Measurements from ENCODE around the gene SLC25A11. TPM values are rescaled to one million over a fixed set of nuclear protein-coding genes. Genes with fewer than 3 reads are reported as not detected.
"Not testable (repeated sequence)": the region's sequence is repeated elsewhere in the genome, so short reads cannot be mapped to it uniquely, and the experiment has no call there.

Gene SLC25A11
- total RNA-seq, 1 donor from 2014 or later = 28.9 TPM

- DNase-seq (ENCODE audit: low spot score) = peak; percentile 74
Measured at GRCh38 chr17:4945176-4945943, 5.5 kb upstream of the SLC25A11 start.

GRCh38 chr17:4944554-4945175 lies 4.8 kb upstream of the SLC25A11 start:
- no peak for DNase-seq (ENCODE audit: low spot score)

- DNase-seq (ENCODE audit: low spot score) = no peak
Measured at GRCh38 chr17:4944163-4944553, 4.3 kb upstream of the SLC25A11 start.

- DNase-seq (ENCODE audit: low spot score) = no peak
Measured at GRCh38 chr17:4942760-4943508, 3.1 kb upstream of the SLC25A11 start.

GRCh38 chr17:4941319-4941610 lies 1.4 kb upstream of the SLC25A11 start:
- DNase-seq (ENCODE audit: low spot score) = no peak

DNA sequence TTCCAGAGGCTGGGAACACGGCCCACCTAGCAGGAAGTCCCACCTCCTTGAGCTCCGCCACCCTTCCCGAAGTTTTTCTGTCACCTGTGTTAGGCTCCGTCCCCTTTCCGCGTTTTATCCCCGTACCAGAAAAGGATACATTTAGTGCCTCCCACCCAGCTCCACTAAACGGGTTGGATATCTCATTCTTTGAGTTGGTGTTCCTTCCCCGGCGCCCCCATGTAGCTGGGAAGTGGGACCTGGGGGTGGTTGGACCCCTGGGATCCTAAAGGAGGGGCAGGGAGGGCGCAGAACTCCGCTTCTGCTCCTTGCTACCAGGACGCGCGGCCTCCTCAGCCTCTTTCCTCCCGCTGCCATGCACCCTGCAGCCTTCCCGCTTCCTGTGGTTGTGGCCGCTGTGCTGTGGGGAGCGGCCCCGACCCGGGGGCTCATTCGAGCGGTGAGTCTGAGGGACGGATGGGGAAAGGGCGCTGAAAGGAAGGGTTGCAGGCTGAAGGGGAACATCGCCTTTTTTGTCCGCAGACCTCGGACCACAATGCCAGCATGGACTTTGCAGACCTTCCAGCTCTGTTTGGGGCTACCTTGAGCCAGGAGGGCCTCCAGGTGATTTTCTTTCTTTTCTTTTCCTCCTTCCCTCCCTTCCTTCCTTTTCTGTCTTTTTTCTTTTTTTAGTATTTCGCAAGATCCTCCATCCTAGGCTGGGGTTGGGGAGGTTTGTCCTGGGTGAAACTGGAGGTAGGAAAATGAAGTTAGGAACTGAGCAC lies 891 bp upstream of the SLC25A11 start:
- DNase-seq (ENCODE audit: low spot score) = no peak

DNA sequence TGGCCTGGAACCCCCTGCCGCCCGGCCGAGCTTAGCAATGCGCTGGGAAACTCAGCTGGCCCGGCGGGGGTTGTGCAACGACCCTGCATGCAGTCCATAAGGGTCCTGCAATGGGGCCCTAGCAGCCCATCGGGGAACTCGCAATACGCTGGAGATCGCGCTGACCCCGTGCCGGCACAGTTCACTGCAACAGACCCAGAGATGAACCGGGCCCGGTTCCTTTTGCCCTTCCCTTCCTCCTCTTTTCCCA lies 375 bp downstream of the SLC25A11 start:
- no peak for DNase-seq (ENCODE audit: low spot score)

GRCh38 chr17:4938688-4939545 lies 929 bp downstream of the SLC25A11 start:
- DNase-seq (ENCODE audit: low spot score) = no peak

DNA sequence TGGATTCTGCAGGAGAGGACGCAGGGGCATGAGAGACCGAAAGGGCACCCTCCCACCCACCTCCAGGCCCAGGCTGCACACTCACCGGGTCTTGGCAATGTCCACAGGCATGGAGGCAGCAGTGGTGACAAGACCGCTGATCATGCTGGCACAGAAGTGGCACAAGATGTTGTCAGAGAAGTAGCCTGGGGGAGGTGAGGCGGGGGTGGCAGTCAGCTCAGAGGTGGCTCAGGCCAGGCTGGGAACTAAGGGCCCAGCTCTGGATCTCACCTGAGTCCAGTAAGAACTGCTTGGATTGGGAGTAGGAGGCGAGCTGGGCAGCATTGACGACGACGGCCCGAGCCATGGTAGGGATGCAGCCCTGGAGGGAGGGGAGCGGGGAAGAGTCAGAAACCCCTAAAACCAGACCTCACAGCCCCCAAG lies 1.8 kb downstream of the SLC25A11 start:
- DNase-seq (ENCODE audit: low spot score) = no peak

DNA sequence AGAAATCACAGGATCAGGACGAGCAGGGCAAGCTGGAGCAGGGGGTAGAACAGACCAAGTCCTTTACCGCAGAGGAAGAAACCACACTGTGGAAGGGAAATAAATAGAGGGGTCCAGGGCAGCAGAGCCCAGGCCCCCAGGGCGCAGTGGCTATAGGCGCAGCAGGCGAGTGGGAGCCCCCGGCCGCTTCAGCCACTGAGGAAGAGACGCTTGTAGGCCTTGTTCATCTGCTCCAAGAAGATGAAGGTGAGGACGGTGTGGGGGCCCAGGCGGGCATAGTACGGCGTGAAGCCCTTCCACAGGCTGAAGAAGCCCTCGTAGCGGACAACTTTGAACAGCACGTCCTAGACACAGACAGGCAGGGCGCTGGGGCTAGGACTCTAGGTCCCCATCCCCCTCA lies 2.3 kb downstream of the SLC25A11 start:
- DNase-seq (ENCODE audit: low spot score) = no peak

DNA sequence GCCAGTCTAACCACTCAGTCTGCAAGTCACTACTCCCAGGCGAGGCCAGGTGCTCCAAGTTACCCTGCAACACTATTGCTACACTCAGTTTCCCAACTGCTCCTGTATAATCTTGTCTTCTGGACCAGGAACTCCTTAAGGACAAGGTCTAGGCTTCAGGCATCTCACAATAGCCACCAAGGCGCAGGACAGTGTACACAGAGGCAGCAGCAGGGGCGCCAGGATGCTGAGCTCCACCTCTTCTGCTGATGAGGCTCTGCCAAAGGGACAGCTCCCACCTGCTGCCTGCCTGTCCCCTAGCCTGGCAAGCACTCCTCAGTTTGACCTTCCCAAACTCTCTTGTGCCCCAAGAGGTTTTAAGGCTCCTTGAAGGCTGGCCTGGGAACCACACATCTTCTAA lies 3.4 kb downstream of the SLC25A11 start:
- no peak for DNase-seq (ENCODE audit: low spot score)

DNA sequence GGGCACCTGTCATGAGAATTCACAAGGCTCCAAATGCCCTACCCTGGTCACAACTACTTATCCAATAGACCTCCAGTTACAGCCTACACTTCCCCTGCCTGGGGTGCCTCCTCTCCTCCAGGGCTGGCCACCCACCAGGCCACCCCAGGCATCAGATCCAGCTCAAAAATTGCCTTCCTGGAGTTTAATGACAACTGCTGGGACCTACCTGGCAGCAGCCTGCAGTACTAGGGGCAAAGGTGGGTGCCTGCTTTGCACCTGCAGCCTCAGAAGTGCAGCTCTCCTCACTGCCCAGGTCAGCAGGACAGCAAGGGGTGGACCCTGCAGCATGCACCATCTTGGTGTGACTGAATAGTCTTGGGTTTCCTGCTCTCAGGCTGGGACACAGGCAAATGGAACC lies 4.2 kb downstream of the SLC25A11 start:
- no peak for DNase-seq (ENCODE audit: low spot score)

DNA sequence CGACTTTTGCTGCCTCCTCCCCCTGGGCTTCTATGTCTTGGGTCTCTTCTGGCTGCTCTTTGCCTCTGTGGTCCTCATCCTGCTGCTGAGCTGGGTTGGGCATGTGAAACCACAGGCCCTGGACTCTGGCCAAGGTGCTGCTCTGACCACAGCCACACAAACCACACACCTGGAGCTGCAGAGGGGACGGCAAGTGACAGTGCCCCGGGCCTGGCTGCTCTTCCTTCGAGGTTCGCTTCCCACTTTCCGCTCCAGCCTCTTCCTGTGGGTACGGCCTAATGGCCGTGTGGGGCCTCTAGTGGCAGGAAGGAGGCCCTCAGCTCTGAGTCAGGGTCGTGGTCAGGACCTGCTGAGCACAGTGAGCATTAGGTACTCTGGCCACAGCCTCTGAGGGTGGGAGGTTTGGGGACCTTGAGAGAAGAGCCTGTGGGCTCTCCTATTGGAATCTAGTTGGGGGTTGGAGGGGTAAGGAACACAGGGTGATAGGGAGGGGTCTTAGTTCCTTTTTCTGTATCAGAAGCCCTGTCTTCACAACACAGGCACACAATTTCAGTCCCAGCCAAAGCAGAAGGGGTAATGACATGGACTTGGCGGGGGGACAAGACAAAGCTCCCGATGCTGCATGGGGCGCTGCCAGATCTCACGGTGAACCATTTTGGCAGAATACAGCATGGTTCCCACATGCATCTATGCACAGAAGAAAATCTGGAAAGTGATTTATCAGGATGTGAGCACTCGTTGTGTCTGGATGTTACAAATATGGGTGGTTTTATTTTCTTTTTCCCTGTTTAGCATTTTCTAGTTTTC lies 5.5 kb downstream of the SLC25A11 start:
- no peak for DNase-seq (ENCODE audit: low spot score)

DNA sequence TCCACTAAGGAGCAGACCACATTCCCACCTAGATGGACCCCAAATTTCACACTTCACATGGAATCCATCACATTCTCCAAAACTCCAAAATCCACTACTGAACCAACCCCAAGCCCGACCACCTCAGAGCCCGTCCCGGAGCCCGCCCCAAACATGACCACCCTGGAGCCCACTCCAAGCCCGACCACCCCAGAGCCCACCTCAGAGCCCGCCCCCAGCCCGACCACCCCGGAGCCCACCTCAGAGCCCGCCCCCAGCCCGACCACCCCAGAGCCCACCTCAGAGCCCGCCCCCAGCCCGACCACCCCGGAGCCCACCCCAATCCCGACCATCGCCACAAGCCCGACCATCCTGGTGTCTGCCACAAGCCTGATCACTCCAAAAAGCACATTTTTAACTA lies 6.2 kb downstream of the SLC25A11 start:
- DNase-seq (ENCODE audit: low spot score) = no peak

GRCh38 chr17:4932756-4933155 lies 7.1 kb downstream of the SLC25A11 start:
- DNase-seq (ENCODE audit: low spot score) = no peak

GRCh38 chr17:4931963-4932362 lies 7.9 kb downstream of the SLC25A11 start, which contains the start of gene GP1BA:
GP1BA (plus strand) TSS chr17:4932277; CDS start chr17:4932605, 328 bp downstream.
- no peak for DNase-seq (ENCODE audit: low spot score)

GRCh38 chr17:4928881-4929280 lies 11.0 kb downstream of the SLC25A11 start:
- DNase-seq (ENCODE audit: low spot score) = no peak

DNA sequence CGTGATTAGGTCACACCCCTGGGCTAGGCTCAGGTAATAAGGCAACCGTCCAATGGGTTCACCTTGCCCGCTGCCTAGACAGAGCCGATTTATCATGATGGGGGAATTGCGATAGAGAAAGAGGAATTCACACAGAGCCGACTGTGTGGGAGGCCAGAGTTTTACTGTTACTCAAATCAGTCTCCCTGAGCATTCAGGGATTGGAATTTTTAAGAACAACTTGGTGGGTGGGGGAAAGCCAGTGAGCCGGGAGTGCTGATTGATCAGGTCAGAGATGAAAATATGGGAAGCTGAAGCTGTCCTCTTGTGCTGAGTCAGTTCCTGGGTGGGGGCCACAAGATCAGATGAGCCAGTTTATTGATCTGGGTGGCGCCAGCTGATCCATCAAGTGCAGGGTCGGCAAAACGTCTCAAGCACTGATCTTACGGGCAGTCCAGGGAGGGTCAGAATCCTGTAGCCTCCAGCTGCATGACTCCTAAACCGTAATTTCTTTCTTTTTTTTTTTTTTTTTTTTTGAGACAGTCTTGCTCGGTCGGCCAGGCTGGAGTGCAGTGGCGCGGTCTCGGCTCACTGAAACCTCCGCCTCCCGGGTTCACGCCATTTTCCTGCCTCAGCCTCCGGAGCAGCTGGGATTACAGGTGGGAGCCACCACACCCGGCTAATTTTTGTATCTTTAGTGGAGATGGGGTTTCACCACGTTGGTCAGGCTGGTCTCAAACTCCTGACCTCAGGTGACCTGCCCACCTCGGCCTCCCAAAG lies 13.1 kb downstream of the SLC25A11 start:
- not testable (repeated sequence) for DNase-seq (ENCODE audit: low spot score)

DNA sequence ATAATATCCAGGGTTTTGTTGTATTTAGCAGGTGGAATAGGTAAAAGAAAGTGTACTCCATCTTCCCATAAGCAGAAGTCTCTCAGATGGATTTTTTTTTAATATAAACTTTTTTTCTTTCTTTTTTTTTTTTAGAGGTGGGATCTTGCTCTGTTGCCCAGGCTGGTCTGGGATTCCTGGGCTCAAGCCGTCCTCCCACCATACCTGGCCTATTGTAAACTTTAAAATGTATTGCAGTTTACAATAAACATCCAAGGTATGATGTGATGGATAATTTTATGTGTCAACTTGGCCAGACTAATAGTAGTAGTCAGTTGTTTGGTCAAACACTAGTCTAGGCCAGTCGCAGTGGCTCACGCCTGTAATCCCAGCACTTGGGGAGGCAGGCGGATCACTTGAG lies 18.5 kb downstream of the SLC25A11 start:
- DNase-seq (ENCODE audit: low spot score) = no peak

Data from umbilical cord (tissue), 2 donors.